Stomach (tissue), 4 donors: ENCODE results near the gene RPL36AL.

Experiments used
- EP300 ChIP-seq: sonication (generic); formaldehyde crosslinking; IDR thresholded peaks from one replicate; pipeline ENCODE4 v1.6.1; 2017; ENCODE audit warnings: antibody characterized with exemption
- POLR2A ChIP-seq, 4 donors: fragments of 450-650 bp; IDR thresholded peaks; one replicate each; pipeline ENCODE4 v1.6.1; 2016; ENCODE audit warnings: antibody characterized with exemption in 4 of 4, control low read depth in 2 of 4, mild to moderate bottlenecking in 1 of 4, moderate library complexity in 1 of 4
- POLR2AphosphoS5 ChIP-seq, 3 donors: sonication (generic); formaldehyde crosslinking; IDR thresholded peaks; one replicate each; pipeline ENCODE4 v1.6.1; 2016; ENCODE audit warnings: antibody characterized with exemption in 3 of 3
- TF ChIP-seq, protein P1 (sequence below), 7 experiments: fragments of 450-650 bp in 4 of 7; fragments of 200-600 bp in 3 of 7; sonication (generic) in 3 of 7; IDR thresholded peaks; one replicate each; pipeline ENCODE4 v1.5.1; 2016 to 2019; ENCODE audit warnings: antibody characterized with exemption in 7 of 7, control low read depth in 2 of 7, mild to moderate bottlenecking in 1 of 7

DNA sequence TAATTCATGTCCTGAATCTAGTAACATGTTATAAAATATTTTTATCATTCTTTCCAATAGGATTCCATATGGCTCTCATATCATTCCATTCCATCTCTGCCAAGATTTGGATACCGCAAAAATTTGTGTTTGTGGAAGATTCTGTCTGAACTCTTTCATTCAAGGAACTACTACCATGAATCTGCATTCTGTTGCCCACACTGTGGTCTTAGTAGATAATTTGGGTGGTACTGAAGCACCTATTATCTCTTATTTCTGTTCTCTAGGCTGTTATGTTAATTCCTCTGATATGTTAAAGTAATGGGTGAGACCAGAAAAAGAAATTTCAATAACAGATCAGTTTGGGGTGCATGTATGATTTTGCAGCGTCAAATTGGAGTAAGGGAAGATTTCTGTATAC lies 6.2 kb downstream of the RPL36AL start:
- TF ChIP-seq POLR2A (IDR thresholded peaks at IDR 0.05): no peak
- TF ChIP-seq, protein P1, sequence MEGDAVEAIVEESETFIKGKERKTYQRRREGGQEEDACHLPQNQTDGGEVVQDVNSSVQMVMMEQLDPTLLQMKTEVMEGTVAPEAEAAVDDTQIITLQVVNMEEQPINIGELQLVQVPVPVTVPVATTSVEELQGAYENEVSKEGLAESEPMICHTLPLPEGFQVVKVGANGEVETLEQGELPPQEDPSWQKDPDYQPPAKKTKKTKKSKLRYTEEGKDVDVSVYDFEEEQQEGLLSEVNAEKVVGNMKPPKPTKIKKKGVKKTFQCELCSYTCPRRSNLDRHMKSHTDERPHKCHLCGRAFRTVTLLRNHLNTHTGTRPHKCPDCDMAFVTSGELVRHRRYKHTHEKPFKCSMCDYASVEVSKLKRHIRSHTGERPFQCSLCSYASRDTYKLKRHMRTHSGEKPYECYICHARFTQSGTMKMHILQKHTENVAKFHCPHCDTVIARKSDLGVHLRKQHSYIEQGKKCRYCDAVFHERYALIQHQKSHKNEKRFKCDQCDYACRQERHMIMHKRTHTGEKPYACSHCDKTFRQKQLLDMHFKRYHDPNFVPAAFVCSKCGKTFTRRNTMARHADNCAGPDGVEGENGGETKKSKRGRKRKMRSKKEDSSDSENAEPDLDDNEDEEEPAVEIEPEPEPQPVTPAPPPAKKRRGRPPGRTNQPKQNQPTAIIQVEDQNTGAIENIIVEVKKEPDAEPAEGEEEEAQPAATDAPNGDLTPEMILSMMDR (IDR thresholded peaks at IDR 0.05): no peak
- no peak for TF ChIP-seq POLR2AphosphoS5 (IDR thresholded peaks at IDR 0.05)
- no peak for TF ChIP-seq EP300
